HG03432 (cell line): Measurements from ENCODE around the gene TMEM168.
A peak's percentile ranks its signal among the peaks of the same experiment; 100 is the strongest.
"Not testable (repeated sequence)": the region's sequence is repeated elsewhere in the genome, so short reads cannot be mapped to it uniquely, and the experiment has no call there.

Source experiments
- ATAC-seq: cut with Tn5 transposase; IDR thresholded peaks from one replicate; pipeline ENCODE4 v1.9.1; 2021; ENCODE audit warnings: mild to moderate bottlenecking, moderate library complexity; ENCODE audit not compliant: unreplicated experiment

Gene TMEM168

DNA sequence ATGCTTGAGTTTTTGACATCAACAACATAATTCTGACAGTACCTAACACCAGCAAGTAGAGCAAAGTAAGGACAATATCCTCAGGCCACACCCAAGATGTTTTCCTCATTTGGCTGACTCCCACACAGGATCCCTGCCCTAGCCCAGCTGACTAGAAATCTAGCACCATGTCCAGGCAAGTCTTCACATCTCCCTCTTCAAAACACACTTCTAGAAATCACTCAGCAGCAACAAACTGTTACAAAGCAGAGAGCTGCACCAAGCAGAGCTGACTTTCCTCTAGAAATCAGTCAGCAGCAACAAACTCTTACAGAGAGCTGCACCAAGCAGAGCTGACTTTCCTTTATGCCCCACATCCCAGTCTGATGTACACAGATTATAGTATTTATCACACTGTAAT is 7.7 kb downstream of the TMEM168 start:
- ATAC-seq = peak; percentile 98

DNA sequence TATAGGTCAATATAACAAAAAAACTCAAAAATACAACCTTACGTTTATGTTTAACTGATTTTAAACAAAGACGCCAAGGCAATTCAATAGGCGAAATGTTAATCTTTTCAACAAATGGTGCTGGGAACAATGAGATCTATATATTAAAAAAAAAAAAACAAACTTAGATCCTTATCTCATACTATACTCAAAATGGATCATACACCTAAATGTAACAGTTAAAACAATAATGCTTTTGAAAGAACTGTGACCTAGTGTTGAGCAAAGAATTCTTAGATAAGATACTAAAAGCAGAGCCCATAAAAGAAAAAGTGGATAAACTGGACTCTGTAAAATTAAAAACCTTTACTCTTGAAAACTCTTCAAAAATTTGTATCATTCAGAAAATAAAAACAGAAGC is 8.6 kb downstream of the TMEM168 start:
- no peak for ATAC-seq

DNA sequence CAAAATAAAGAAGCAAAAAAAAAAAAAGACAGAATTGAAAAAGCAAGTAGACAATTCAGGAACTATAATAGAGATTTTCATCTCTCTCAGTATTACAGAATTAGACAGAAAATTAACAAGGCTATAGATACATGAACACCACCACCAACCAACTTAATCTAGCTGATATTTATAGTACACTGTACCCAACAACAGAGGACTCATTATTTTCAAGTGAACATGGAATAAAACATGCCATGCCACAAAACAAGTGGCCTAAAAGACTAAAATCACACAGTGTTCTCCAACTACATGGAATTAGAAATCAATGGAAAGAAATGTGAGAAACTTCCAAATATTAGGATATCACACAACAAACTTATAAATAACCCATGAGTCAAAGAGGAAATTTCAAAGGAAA is 9.1 kb downstream of the TMEM168 start:
- no peak for ATAC-seq

DNA sequence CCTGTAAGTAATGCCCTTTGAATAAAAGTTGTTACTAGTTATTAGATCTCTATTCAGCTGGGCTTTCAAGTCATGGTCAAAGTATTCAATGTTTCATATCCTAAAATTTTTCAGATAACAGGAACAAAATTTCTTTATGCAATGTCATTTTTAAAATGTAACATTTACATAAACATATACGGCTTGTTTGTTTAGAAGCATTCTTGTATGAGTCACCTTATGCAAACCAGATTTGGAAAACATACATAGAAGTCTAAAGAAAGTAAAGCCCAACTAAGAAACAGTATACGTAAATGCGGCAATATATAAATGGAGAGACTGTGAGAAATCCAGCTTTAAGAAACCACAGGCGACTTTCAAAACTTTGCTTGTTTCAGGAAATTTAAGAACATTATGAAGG is 10.5 kb downstream of the TMEM168 start:
- no peak for ATAC-seq

DNA sequence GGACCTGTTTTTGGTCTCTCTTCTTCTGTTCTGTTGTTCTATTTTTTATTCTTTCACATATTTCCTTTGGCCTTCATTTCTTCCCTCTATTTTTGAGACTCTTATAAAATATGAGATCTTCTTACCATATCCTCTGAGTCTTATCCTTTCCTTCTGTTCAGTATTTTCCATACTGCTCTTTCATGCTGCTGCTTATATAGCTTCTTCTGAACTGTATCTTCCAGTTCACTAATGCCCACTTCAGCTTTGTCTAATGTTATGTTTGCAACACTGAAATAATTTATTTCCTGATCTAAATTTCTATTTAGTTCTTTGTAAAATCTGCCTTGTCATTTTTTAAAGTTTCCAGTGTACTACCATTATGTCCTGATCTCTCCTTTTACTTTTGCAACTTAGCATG is 12.8 kb downstream of the TMEM168 start:
- no peak for ATAC-seq

DNA sequence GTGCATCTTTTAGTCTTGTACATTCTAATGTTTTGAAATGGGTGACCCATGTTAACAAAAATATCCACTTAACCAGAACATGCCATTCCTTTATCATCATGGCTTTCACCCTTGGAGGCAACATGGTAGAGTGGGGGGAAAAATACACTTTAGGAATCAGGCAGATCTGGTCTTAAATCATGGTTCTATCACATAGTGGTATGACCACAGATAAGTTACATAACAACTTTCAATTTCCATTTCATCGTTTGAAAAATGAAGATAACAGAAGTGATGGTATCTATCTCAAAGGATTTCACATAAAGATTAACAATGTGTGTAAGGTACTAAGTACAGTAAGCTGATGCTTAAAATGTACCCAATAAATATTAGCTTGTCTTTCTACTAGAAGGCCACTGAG is 19.0 kb downstream of the TMEM168 start:
- no peak for ATAC-seq

DNA sequence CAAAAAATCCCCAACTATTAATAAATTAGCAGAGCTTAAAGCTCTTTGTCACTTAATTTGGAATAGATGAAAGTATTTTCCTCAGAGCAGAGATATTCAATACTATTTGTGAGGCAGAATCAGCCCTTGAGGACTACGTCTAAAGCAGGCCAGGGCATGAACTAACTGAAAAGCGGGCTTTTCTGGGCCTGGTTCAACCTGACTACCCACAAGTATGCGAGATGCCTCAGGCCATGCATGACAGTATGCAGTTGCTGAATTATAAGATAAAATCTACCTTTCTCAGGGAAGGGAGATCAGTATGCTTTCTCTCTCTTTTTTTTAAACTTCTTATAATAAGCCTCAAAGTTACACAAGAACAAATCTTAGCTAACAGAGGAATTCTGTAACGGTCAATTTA is 20.1 kb downstream of the TMEM168 start:
- ATAC-seq = no peak

DNA sequence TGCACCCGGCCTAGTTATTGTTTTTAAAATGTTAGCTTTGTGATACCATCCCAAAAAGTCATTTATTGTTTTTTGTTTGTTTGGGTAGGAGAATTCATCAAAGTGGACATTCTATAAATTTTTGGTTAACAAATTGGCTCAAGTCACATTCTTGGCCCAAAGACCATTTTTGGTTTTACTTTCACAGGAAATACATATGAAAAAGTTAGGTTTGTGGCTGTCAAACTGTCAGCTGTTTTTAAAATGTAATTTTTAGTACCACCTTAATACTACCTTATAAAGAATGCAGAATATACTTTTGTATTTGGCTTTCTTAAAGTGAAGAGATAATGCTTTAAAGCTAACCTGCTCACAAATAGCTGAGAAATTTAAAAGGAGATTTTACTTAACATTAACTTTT is 25.1 kb downstream of the TMEM168 start:
- no peak for ATAC-seq

DNA sequence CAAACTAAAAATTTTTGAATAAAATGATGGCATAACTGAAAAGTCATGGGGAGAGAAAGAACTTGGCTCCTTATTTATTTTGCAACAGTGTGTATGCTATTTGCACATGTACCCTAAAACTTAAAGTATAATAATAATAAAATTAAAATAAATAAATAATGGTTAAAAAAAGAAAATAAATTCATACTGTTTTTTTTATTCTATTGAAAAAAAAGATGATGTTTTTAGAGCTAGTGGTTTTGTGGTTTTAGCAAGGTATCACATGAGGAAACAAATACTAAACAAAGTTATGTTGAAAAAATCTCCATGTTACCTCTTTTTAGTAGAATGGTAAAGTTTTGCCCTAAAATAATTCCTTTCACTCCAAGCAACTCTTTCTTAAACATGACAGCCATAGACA is 26.2 kb downstream of the TMEM168 start:
- peak; percentile 39 for ATAC-seq

DNA sequence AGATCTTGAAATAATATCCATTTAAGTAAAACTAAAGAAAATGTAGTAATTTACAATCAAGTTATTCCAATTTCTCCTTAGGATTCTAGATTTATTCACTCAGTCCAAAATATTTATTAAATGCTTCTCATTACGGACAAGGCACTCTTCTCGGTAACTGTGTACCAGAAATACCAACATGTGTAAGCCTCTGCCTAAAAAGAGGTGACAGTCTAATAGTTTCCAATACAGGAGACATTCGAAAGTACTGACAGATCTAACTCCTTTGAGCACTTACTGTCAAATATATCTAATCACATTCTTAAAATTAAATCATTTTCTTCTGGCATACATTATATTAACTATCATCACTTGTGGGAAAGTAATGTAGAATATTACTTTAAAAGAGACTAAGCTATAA is 26.9 kb downstream of the TMEM168 start:
- no peak for ATAC-seq

DNA sequence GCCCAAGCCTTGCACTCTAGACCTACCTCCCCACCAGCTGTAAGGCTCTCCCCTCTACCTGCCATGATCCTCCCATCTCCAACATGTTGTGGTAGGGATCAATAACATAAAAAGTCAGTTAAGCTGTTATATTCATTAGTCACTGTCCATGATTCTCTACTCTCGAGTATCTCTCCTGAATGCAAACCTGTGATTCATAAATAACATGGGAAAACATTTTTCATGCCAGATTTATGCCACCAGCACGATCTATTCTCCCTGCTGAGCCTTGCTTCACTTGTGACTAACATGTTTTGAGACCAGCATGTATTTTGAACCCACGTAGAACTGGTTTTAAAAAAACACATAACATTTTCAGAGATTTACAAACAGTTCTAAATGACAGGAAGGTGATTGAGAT is 30.3 kb downstream of the TMEM168 start:
- ATAC-seq = no peak

DNA sequence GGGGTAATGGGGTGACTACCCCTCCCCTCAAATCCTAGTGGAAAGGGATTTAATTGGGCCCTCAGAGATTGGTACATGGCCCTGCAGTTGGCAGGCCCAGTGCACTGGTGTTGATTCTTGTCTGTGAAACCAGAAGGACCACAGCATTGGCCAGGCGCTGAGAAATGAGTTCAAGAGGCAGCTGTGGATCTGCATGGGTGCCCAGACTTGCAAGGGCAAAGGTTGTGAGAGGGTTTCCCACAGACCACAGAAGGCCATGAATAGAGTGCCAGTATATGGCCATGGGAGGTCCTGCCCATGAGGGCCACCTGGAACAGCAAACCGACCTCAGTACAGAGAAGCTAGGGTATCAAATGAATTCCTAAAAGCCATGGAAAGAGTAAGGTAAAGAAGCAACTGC is 32.9 kb downstream of the TMEM168 start:
- ATAC-seq = peak; percentile 65

DNA sequence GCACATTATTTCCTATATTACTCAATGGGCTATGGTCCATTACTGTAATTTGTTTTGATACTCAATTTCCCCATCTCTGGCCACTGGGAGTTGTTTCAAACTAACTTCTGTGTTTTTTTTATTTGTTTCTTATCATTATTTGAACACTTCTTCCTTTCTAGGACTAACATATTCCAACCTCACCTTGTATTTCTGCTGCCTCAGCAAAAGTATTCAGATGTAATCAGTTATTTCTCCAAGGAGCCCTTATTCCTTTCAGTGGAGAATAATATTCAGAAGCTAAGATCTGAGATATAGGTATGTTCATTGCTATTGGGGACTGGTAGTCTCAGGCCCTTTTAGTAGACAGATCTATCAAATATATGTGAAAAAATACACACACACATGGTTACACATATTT is 36.9 kb downstream of the TMEM168 start:
- no peak for ATAC-seq

DNA sequence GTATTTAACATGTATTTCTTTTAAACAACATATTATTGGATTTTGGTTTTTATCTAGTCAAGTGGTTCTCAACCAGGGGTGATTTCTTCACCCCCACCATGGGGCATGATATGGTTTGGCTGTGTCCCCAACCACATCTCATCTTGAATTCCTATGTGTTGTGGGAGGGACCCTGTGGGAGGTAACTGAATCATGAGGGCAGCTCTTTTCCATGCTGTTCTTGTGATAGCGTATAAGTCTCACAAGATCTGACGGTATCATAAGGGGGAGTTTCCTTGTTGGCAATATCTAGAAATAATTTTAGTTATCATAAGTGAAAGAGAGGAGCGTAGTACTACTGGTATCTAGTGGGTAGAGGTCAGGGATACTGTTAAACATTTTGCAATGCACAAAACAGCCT is 37.6 kb downstream of the TMEM168 start:
- no peak for ATAC-seq

DNA sequence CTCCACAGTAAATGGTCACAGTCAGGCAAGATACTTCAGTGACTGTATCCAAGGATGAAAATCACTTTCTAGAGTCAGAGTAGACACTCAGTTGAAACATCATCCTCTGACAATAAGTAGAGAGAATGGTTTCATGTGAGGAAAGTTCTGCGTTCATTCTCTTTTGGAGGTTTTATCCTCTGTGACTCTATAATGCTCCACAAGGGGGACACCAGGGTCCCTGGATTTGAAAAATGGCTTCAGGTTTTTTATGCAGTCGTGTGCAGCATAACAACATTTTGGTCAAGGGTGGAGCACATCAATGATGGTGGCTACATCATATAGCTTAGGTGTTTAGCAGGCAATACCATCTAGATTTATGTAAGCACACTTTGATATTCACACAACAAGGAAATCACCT is 40.4 kb downstream of the TMEM168 start:
- no peak for ATAC-seq

DNA sequence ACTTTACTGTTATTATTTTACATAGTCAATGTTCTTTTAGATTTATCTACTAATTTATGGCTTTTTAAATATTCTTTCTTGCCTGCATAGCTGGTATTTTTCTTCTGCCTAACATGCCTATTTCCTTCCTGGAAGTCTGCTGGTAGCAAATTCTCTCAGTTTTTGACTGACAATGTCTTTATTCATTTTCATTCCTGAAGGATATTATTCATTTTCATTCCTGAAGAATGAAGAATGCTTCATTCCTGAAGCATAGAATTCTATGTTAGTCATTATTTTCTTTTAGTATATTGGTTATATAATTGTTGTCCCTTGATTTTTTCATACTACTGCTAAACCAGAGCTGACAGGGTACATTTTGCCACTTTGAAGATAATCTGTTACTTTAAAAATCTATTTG is 41.8 kb downstream of the TMEM168 start:
- no peak for ATAC-seq

DNA sequence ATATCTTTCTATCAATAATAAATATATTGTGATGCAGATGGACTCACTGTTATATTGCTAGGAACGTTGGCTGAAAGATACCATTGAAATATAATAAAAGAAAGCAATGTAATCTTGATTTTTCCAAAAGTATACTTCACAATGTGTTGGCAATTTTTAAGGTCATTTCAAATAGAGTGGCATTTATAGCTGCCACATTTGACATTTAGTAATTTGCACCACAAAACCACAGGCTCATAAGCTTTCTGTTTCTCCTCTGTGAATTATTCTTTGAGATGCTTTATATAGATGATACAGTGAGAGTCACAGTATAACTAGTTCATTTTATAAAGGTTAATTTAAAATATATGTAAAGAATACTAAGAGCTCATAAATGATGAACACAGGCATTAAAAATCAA is 44.6 kb downstream of the TMEM168 start:
- ATAC-seq = no peak

DNA sequence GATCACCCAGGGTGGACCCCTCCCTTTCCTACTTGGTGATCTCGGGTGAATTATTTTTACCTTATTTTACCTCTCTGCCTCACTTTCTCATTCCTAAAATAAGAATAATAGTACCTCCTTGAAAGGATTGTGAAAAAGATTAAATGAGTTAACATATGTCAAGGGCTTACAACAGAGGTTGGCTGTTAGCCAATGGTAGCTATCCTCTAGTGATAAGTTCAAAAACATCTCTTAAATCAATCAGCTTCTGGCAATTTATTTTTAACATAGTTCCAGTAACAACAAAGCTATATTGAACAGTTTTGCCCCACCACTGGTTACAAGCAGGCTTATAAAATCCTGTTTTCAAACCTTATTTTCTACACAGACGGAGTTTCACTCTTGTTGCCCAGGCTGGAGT is 45.4 kb downstream of the TMEM168 start:
- no peak for ATAC-seq

DNA sequence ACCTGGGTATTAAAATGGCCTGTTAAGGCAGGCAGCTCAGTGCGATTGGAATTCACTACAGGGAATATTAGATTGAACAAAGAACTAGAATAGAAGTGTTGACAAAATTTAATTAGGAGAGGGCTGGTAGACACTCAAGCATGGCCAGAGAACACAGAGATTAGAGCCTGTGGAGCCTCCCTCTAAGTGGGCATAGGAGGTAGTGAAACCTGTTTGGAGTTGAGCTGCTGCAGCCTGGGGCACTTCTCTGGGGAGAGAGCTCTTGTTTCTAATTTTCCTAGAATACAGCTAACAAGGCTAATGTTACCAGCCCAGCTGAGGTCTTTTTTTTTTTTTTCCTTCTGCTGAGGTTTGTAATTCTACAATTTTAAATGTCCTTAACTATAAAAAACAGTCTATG is 46.4 kb downstream of the TMEM168 start:
- ATAC-seq = no peak

DNA sequence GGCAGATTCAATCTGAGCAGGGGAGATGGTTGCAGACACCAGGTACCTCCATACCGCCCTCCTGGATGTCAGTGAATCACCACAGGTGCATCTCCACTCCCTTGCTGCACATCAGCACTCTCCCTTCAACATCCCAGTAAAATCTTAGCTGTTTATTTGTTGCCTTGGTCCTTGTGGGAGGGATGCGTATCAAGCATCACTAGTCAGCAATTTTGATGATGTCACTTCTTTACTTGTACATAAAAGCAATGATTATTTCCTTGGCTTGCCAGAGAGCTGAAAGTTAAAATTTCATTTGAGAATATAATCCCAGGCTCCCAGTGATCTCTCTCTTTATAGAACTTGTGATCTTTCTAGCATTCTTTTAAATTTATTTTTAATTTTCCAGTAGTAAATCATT is 49.5 kb downstream of the TMEM168 start:
- no peak for ATAC-seq

DNA sequence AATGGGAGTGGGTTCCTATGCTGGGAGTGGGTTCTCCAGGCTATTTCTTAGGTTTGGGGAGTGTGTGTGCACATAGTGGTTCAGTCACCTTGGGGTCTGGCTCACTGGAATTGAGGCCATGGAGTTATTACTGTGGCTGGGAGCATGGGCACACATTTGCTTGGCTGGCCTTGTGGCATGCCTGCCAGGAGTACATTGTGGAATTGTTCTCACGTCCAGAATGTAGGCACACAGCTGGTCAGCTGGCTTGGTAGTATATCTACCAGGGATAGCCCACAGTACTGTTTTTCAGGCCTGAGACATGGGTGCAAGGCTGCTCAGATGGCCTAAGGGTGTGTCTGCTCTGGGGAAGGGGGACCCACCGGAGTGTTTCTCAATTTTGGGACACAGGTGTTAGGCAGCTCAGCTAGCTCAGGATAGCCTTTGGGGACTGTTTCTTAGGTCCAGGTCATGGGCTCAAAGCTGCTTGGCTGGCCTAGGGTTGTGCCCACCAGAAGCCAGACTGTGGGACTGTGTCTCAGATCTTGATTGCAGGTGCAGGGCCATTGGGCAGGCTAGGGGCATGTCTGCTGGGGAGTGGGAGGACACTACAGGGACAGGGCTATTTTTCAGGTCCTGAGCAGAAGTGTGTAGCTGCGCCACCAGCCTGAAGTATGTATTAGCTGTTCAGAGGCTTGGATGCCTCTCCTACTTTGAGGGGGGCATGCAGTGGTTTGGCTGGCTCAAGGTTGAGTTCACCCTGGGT is 50.6 kb downstream of the TMEM168 start:
- no peak for ATAC-seq

DNA sequence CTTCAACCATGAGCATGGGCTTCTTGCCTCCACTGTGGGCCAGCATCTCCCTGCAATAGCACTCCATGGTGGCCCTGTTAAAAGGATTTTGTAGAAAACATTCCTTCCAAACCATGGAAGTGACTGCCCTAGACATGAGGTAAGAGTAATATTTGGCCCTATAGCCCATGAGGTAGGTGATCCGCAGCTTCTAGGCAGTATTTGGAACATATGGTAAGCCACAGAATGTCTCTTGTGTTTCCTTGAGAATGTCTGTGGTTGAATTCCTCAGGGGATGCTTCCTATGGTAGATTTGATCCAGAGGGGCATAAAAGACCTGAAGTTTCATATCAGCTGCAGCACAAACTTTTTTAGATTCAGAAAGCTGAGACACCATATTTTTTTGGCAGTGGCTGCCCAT is 54.9 kb downstream of the TMEM168 start:
- no peak for ATAC-seq

DNA sequence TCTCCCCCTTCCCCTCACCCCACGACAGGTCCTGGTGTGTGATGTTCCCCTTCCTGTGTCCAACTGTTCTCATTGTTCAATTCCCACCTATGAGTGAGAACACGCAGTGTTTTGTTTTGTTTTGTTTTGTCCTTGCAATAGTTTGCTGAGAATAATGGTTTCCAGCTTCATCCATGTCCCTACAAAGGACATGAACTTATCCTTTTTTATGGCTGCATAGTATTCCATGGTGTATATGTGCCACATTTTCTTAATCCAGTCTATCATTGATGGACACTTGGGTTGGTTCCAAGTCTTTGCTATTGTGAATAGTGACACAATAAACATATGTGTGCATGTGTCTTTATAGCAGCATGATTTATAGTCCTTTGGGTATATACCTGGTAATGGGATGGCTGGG is 58.9 kb downstream of the TMEM168 start:
- not testable (repeated sequence) for ATAC-seq
